GM23338 (cell line): ENCODE data around the gene LYVE1. TPM values are rescaled to one million over a fixed set of nuclear protein-coding genes. Genes with fewer than 3 reads are reported as not detected.

Source experiments
- ATAC-seq: fragments of 200-7000 bp; cut with Tn5 transposase; 3 replicates; pipeline ENCODE4 v1.9.1; 2020
- DNase-seq: peaks from one replicate; pipeline ENCODE4 v3.0.0-alpha.2; 2015; ENCODE audit warnings: low spot score
- H2AFZ ChIP-seq: fragments of 200-600 bp; sonication (generic); 2 replicates; pipeline ENCODE4 v1.8.0; 2016; ENCODE audit warnings: antibody characterized with exemption, mild to moderate bottlenecking, moderate library complexity
- H3F3A ChIP-seq: fragments of 200-600 bp; sonication (generic); replicated peaks from 2 replicates; pipeline ENCODE4 v1.8.0; 2017; ENCODE audit warnings: antibody characterized with exemption, mixed run types, low read depth
- H3K27ac ChIP-seq: fragments of 200-600 bp; sonication (generic); 2 replicates; pipeline ENCODE4 v1.6.1; 2016; ENCODE audit warnings: low read depth
- H3K27me3 ChIP-seq: fragments of 200-600 bp; sonication (generic); 2 replicates; pipeline ENCODE4 v1.8.0; 2016; ENCODE audit warnings: mild to moderate bottlenecking, mixed run types, moderate library complexity; ENCODE audit not compliant: insufficient read depth
- H3K36me3 ChIP-seq: fragments of 200-600 bp; sonication (generic); 2 replicates; pipeline ENCODE4 v1.8.0; 2016; ENCODE audit warnings: mild to moderate bottlenecking; ENCODE audit not compliant: insufficient read depth
- H3K4me1 ChIP-seq: fragments of 200-600 bp; sonication (generic); 2 replicates; pipeline ENCODE4 v1.8.0; 2016; ENCODE audit warnings: mild to moderate bottlenecking, moderate library complexity; ENCODE audit not compliant: insufficient read depth
- H3K4me2 ChIP-seq: fragments of 200-600 bp; sonication (generic); 2 replicates; pipeline ENCODE4 v1.7.1; 2017; ENCODE audit warnings: mixed run types
- H3K4me3 ChIP-seq: fragments of 200-600 bp; sonication (generic); 2 replicates; pipeline ENCODE4 v1.6.1; 2016; ENCODE audit warnings: mixed run types
- H3K79me2 ChIP-seq: fragments of 200-600 bp; sonication (generic); replicated peaks from 2 replicates; pipeline ENCODE4 v1.8.0; 2017; ENCODE audit warnings: mild to moderate bottlenecking; ENCODE audit not compliant: insufficient read depth
- H3K9me2 ChIP-seq: fragments of 200-600 bp; sonication (generic); 2 replicates; pipeline ENCODE4 v1.8.0; 2017; ENCODE audit not compliant: insufficient read depth
- H4K20me1 ChIP-seq: fragments of 200-600 bp; sonication (generic); replicated peaks from 2 replicates; pipeline ENCODE4 v1.8.0; 2017; ENCODE audit warnings: mild to moderate bottlenecking; ENCODE audit not compliant: insufficient read depth
- H3K27ac Mint-ChIP-seq: 2 replicates; pipeline ENCODE4 v1.8.0; 2020; ENCODE audit warnings: inconsistent platforms, mild to moderate bottlenecking, moderate library complexity, mixed read lengths
- H3K27me3 Mint-ChIP-seq: 3 replicates; pipeline ENCODE4 v1.8.0; 2022; ENCODE audit warnings: low read depth, mild to moderate bottlenecking, moderate library complexity, mixed read lengths, inconsistent platforms; ENCODE audit not compliant: insufficient read depth, poor library complexity
- H3K36me3 Mint-ChIP-seq: 3 replicates; pipeline ENCODE4 v1.8.0; 2021; ENCODE audit warnings: low read depth, mild to moderate bottlenecking, inconsistent platforms, moderate library complexity, mixed read lengths
- H3K4me1 Mint-ChIP-seq: 3 replicates; pipeline ENCODE4 v1.8.0; 2020; ENCODE audit warnings: mild to moderate bottlenecking, inconsistent platforms, mixed read lengths
- H3K4me3 Mint-ChIP-seq: 3 replicates; pipeline ENCODE4 v1.8.0; 2021; ENCODE audit warnings: moderate library complexity, mild to moderate bottlenecking, inconsistent platforms, mixed read lengths
- H3K9me3 Mint-ChIP-seq: 3 replicates; pipeline ENCODE4 v1.8.0; 2020; ENCODE audit warnings: moderate library complexity, mild to moderate bottlenecking, inconsistent platforms, mixed read lengths
- CREB1 ChIP-seq: fragments of 250-450 bp; sonication (Bioruptor Pico); IDR thresholded peaks from 2 replicates; pipeline ENCODE4 v1.5.0; 2020; ENCODE audit warnings: low read depth, mild to moderate bottlenecking, moderate library complexity
- CTCF ChIP-seq, 2 experiments: fragments of 200-600 bp in 1 of 2; sonication (generic) in 1 of 2; conservative IDR thresholded peaks; 2 replicates each; pipeline versions ENCODE4 v1.5.1 to v1.6.1; 2016 to 2017; ENCODE audit warnings: antibody characterized with exemption in 2 of 2, low read depth in 2 of 2, mild to moderate bottlenecking in 2 of 2, moderate library complexity in 1 of 2
- ETS1 ChIP-seq: IDR thresholded peaks from 2 replicates; pipeline ENCODE4 v1.6.1; 2016; ENCODE audit warnings: antibody characterized with exemption
- EZH2 ChIP-seq: fragments of 200-600 bp; sonication (generic); IDR thresholded peaks from one replicate; pipeline ENCODE4 v1.8.0; 2017; ENCODE audit warnings: antibody characterized with exemption, mild to moderate bottlenecking, low read depth; ENCODE audit not compliant: unreplicated experiment
- EZH2phosphoT487 ChIP-seq: fragments of 200-600 bp; sonication (generic); IDR thresholded peaks from one replicate; pipeline ENCODE4 v1.8.1; 2018; ENCODE audit warnings: antibody characterized with exemption; ENCODE audit not compliant: unreplicated experiment
- JUNB ChIP-seq: IDR thresholded peaks from one replicate; pipeline ENCODE4 v1.6.1; 2016; ENCODE audit warnings: antibody characterized with exemption; ENCODE audit not compliant: unreplicated experiment
- NANOG ChIP-seq: IDR thresholded peaks from 2 replicates; pipeline ENCODE4 v1.6.1; 2016; ENCODE audit warnings: antibody characterized with exemption, borderline replicate concordance
- POLR2AphosphoS5 ChIP-seq: IDR thresholded peaks from 2 replicates; pipeline ENCODE4 v1.6.1; 2016; ENCODE audit warnings: antibody characterized with exemption, low read depth
- REST ChIP-seq: IDR thresholded peaks from one replicate; pipeline ENCODE4 v1.6.1; 2018; ENCODE audit warnings: antibody characterized with exemption; ENCODE audit not compliant: unreplicated experiment
- STAT1 ChIP-seq: IDR thresholded peaks from one replicate; pipeline ENCODE4 v1.6.1; 2016; ENCODE audit warnings: antibody characterized with exemption; ENCODE audit not compliant: unreplicated experiment
- ZNF114 ChIP-seq: fragments of 250-450 bp; sonication (Bioruptor Pico); IDR thresholded peaks from 2 replicates; pipeline ENCODE4 v1.5.0; 2020; ENCODE audit warnings: mild to moderate bottlenecking, moderate library complexity
- ZNF331 ChIP-seq: fragments of 250-450 bp; sonication (Bioruptor Pico); IDR thresholded peaks from 2 replicates; pipeline ENCODE4 v1.5.0; 2020; ENCODE audit warnings: low read depth, mild to moderate bottlenecking, moderate library complexity
- polyA plus RNA-seq: library from polyadenylated mRNA; unstranded; fragments of >200 nt; fragmentation: Nextera tagmentation; extraction: Ambion mirVana; gene quantifications from 2 replicates; pipeline ENCODE4 v1.2.1, GENCODE V29; 2016
- total RNA-seq: library from RNA; depleted of rRNA; stranded (reverse); fragments of >200 nt; shearing (Covaris generic); gene quantifications from 2 replicates; pipeline ENCODE4 v1.2.3, GENCODE V29; 2014

LYVE1 gene
- total and polyA plus RNA-seq, 2 experiments from 2014 or later = 0.94 TPM; not detected in 1

GRCh38 chr11:10576035-10576398 lies 7.6 kb upstream of the LYVE1 start:
- no peak overlapping the region for H3K4me2 ChIP-seq
- no peaks in the 10 kb centered on the region for H3K27me3 ChIP-seq
- H3F3A ChIP-seq = no peaks in the 10 kb centered on the region
- Mint-ChIP-seq H3K4me1 (no peaks in the 10 kb centered on the region; the same call in 2 of the 3 replicates), H3K27me3 (peaks cover 3% of the 10 kb centered on the region), H3K27ac (no peak overlapping the region), H3K9me3 (no peaks in the 10 kb centered on the region), H3K4me3 (no peak overlapping the region), H3K36me3 (no peaks in the 10 kb centered on the region)
- H2AFZ ChIP-seq = no peak overlapping the region
- H3K36me3 ChIP-seq = no peaks in the 10 kb centered on the region
- TF ChIP-seq ZNF114 (no peak), ZNF331 (no peak), EZH2 (no peak), POLR2AphosphoS5 (no peak), CTCF (conservative IDR thresholded peaks at IDR 0.05; ENCODE audit: low read depth in 2 of 2) (no peak), EZH2phosphoT487 (no peak), JUNB (no peak), CREB1 (no peak)
- no peaks in the 10 kb centered on the region for H3K79me2 ChIP-seq
- DNase-seq = no peak
- H3K4me3 ChIP-seq = no peak overlapping the region
- no peak overlapping the region for H3K27ac ChIP-seq
- H3K4me1 ChIP-seq = no peaks in the 10 kb centered on the region
- no peak for ATAC-seq
- no peaks in the 10 kb centered on the region for H4K20me1 ChIP-seq
- peaks cover 11% of the 10 kb centered on the region for H3K9me2 ChIP-seq

GRCh38 chr11:10575346-10576034 lies 7.0 kb upstream of the LYVE1 start:
- Mint-ChIP-seq H3K4me3 (no peak overlapping the region), H3K9me3 (no peaks in the 10 kb centered on the region), H3K36me3 (no peaks in the 10 kb centered on the region), H3K27ac (no peak overlapping the region), H3K4me1 (peaks cover 3% of the 10 kb centered on the region; the same call in 1 of the 3 replicates), H3K27me3 (peaks cover 3% of the 10 kb centered on the region)
- Histone ChIP-seq H3K4me1 (no peaks in the 10 kb centered on the region), H3K79me2 (no peaks in the 10 kb centered on the region), H3K4me3 (no peak overlapping the region), H4K20me1 (no peaks in the 10 kb centered on the region), H2AFZ (no peak overlapping the region), H3K9me2 (peaks cover 11% of the 10 kb centered on the region; the same call in 1 of the 2 replicates), H3K36me3 (no peaks in the 10 kb centered on the region), H3K4me2 (no peak overlapping the region), H3K27me3 (no peaks in the 10 kb centered on the region), H3F3A (no peaks in the 10 kb centered on the region), H3K27ac (no peak overlapping the region)
- ATAC-seq (no peak), DNase-seq (no peak)
- no peak for TF ChIP-seq ZNF331
- TF ChIP-seq POLR2AphosphoS5 = no peak
- TF ChIP-seq EZH2 = no peak
- no peak for TF ChIP-seq STAT1

- DNase-seq (no peak), ATAC-seq (no peak)
- Mint-ChIP-seq H3K4me3 (no peak overlapping the region), H3K27ac (no peak overlapping the region), H3K4me1 (peaks cover 15% of the 10 kb centered on the region), H3K27me3 (peaks cover 3% of the 10 kb centered on the region), H3K36me3 (no peaks in the 10 kb centered on the region), H3K9me3 (no peaks in the 10 kb centered on the region)
- no peaks in the 10 kb centered on the region for H3K36me3 ChIP-seq
- H3K27ac ChIP-seq = no peak overlapping the region
- H3K9me2 ChIP-seq = 0 out of 2 replicates have a peak, but pooled peaks cover 6% of the 10 kb centered on the region
- H3K79me2 ChIP-seq = no peaks in the 10 kb centered on the region
- no peak overlapping the region for H2AFZ ChIP-seq
- no peak overlapping the region for H3K4me2 ChIP-seq
- no peaks in the 10 kb centered on the region for H3F3A ChIP-seq
- no peak overlapping the region for H3K4me3 ChIP-seq
- no peaks in the 10 kb centered on the region for H4K20me1 ChIP-seq
- no peaks in the 10 kb centered on the region for H3K27me3 ChIP-seq
- peaks cover 16% of the 10 kb centered on the region for H3K4me1 ChIP-seq
- no peak for TF ChIP-seq EZH2phosphoT487
- no peak for TF ChIP-seq STAT1
- no peak for TF ChIP-seq POLR2AphosphoS5
- no peak for TF ChIP-seq ZNF331
- TF ChIP-seq REST = no peak
- no peak for TF ChIP-seq JUNB
- TF ChIP-seq NANOG = no peak
- no peak for TF ChIP-seq ZNF114
- no peak for TF ChIP-seq EZH2
- TF ChIP-seq ETS1 = no peak
Measured at GRCh38 chr11:10573556-10573955, 5.1 kb upstream of the LYVE1 start.
